Peyer's patch (tissue), 4 donors: Measurements from ENCODE around the gene SLC12A6. TPM values are rescaled to one million over a fixed set of nuclear protein-coding genes. Genes with fewer than 3 reads are reported as not detected.

Source experiments
- DNase-seq, 3 donors: peaks; one replicate each; pipeline ENCODE4 v3.0.0-alpha.2; 2017 to 2019
- H3K27ac ChIP-seq, 4 donors: fragments of 200-600 bp; sonication (generic); one replicate each; pipeline ENCODE4 v1.5.1; 2016 to 2019
- H3K27me3 ChIP-seq, 2 donors: fragments of 200-600 bp; sonication (generic); one replicate each; pipeline ENCODE4 v1.5.1; 2019
- H3K36me3 ChIP-seq, 3 donors: fragments of 200-600 bp; sonication (generic); one replicate each; pipeline ENCODE4 v1.5.1; 2016 to 2019
- H3K4me1 ChIP-seq, 4 donors: fragments of 200-600 bp; sonication (generic); one replicate each; pipeline ENCODE4 v1.5.1; 2016 to 2019
- H3K4me3 ChIP-seq, 4 donors: fragments of 200-600 bp; sonication (generic); 1 replicate in 3 of 4; 2 replicates in 1 of 4; pipeline ENCODE4 v1.5.1; 2016 to 2019; ENCODE audit warnings: mild to moderate bottlenecking in 1 of 4
- H3K9me3 ChIP-seq, 4 donors: fragments of 200-600 bp; sonication (generic); one replicate each; pipeline ENCODE4 v1.5.1; 2016 to 2019; ENCODE audit warnings: mild to moderate bottlenecking in 1 of 4
- POLR2A ChIP-seq, 2 donors: fragments of 450-650 bp; IDR thresholded peaks; one replicate each; pipeline ENCODE4 v1.5.1; 2017; ENCODE audit warnings: antibody characterized with exemption in 2 of 2, mild to moderate bottlenecking in 2 of 2, moderate library complexity in 2 of 2
- total RNA-seq, 4 donors: library from RNA; depleted of rRNA; stranded (reverse); fragments of >200 nt; gene quantifications; one replicate each; pipeline ENCODE4 v1.1.0, GENCODE V29; 2016
- TF ChIP-seq, protein P1 (sequence below), 6 experiments: fragments of 450-650 bp in 4 of 6; fragments of 200-600 bp in 2 of 6; sonication (generic) in 1 of 6; IDR thresholded peaks; one replicate each; pipeline ENCODE4 v1.5.1; 2017 to 2019; ENCODE audit warnings: antibody characterized with exemption in 6 of 6, mild to moderate bottlenecking in 3 of 6, moderate library complexity in 1 of 6

Gene SLC12A6
- total RNA-seq, 4 donors from 2014 or later = 48.7 to 111 (median 54.1) TPM

DNA sequence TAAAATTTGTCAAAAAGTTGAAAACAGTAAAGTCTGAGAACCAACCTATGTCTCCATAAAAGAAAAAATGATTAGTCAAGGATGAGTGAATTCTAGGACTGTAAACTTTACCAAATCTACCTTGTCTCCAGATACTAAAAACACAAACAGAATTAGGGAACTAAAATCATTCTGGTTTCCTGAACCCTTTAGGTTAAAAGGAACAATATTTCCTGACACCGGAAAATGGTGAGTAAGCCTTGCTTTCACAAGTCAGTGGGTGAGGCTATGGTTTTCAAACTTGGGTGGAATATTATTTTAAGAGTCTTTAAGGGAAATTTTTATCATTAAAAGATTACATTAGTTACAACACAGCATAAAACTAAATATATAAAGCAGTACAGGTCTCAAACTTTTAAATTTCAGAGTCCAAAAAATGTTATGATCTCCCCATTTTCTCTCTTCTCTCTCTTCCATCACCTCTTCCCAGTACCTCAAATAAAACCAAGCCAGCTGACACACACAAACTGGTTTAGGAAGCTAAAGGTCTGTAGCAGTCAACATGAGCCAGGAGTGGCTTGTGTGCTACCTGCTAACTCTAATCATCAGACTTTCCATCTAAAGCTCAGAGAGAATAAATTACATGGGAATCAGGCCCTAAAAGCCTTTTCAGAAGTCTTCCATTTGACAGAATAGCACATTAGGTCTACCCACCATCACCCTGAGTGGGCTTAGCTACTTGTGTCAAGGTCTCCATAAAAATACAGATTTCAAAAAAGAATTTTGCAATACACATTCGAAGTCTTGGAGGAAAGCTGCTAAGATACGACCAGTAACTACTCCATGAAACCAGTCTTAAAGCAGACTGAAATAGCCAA is 2.2 kb downstream of the SLC12A6 start:
- no peaks in the 10 kb centered on the region for H3K27me3 ChIP-seq
- peaks cover 0 to 11% (median 0%) of the 10 kb centered on the region in 4 donors for H3K4me1 ChIP-seq
- peaks cover 0 to 5% (median 0%) of the 10 kb centered on the region in 3 donors for H3K36me3 ChIP-seq
- peak overlapping the region; percentile 88 to 98 (median 92) for H3K27ac ChIP-seq
- TF ChIP-seq, protein P1, sequence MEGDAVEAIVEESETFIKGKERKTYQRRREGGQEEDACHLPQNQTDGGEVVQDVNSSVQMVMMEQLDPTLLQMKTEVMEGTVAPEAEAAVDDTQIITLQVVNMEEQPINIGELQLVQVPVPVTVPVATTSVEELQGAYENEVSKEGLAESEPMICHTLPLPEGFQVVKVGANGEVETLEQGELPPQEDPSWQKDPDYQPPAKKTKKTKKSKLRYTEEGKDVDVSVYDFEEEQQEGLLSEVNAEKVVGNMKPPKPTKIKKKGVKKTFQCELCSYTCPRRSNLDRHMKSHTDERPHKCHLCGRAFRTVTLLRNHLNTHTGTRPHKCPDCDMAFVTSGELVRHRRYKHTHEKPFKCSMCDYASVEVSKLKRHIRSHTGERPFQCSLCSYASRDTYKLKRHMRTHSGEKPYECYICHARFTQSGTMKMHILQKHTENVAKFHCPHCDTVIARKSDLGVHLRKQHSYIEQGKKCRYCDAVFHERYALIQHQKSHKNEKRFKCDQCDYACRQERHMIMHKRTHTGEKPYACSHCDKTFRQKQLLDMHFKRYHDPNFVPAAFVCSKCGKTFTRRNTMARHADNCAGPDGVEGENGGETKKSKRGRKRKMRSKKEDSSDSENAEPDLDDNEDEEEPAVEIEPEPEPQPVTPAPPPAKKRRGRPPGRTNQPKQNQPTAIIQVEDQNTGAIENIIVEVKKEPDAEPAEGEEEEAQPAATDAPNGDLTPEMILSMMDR (IDR thresholded peaks at IDR 0.05) = no peak
- TF ChIP-seq POLR2A (IDR thresholded peaks at IDR 0.05) = no peak
- DNase-seq = no peak
- no peaks in the 10 kb centered on the region for H3K9me3 ChIP-seq
- H3K4me3 ChIP-seq = peak overlapping the region; percentile 2 to 78 (median 14)

DNA sequence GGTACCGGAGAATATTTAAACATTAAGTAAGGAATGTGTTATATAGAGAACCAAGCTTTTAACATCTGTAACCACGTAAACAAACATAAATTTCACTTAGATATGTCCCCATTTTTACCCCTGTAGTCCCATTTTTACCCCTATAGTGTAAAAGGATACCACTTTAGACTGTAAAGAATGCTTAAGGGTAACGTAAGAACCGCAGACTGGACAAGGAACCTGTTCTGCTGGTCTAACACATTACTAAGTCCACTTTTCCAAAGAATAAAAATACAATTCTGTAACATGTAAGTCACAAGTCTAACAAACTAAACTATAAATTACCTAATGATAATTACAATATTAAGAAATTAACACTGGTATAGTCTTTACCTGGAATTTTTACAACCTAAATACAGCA is 2.9 kb downstream of the SLC12A6 start:
- no peak for DNase-seq
- peak overlapping the region in 3 of 4 donors; percentile 3 to 21 (median 7) for H3K4me3 ChIP-seq
- TF ChIP-seq, protein P1 (IDR thresholded peaks at IDR 0.05) = no peak
- TF ChIP-seq POLR2A (IDR thresholded peaks at IDR 0.05) = no peak
- no peaks in the 10 kb centered on the region for H3K27me3 ChIP-seq
- no peaks in the 10 kb centered on the region for H3K9me3 ChIP-seq
- H3K4me1 ChIP-seq = peaks cover 0 to 11% (median 2%) of the 10 kb centered on the region in 4 donors
- H3K36me3 ChIP-seq = no peaks in the 10 kb centered on the region
- peak overlapping the region; percentile 19 to 98 (median 64) for H3K27ac ChIP-seq

DNA sequence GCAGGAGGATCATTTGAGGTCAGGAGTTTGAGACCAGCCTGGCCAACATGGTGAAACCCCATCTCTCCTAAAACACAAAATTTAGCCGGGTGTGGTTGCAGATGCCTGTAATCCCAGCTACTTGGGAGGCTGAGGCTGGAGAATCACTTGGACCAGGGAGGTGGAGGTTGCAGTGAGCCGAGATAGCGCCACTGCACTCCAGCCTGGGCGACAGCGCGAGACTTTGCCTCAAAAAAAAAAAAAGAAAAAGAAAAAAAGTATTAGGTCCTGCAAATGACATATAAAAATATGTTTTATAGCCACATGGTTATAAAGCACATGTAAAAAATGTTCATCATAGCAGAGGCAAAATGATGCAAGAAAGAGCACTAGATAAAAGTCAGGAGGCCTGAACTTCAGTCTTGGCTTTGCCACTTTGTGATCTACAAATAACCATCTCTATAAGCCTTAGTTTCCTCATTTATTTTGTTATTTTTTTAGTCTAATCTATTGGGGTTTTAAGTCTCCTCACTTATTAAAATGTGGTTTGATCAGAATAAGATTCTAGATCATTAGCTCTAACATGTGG is 4.9 kb downstream of the SLC12A6 start:
- Histone ChIP-seq H3K4me3 (no peak overlapping the region), H3K4me1 (peaks cover 0 to 7% (median 2%) of the 10 kb centered on the region in 4 donors), H3K27ac (peak overlapping the region in 1 of 4 donors; percentile 98), H3K36me3 (no peaks in the 10 kb centered on the region), H3K9me3 (no peaks in the 10 kb centered on the region), H3K27me3 (no peaks in the 10 kb centered on the region)
- TF ChIP-seq, protein P1 (IDR thresholded peaks at IDR 0.05) = no peak
- TF ChIP-seq POLR2A (IDR thresholded peaks at IDR 0.05) = no peak
- DNase-seq = no peak

DNA sequence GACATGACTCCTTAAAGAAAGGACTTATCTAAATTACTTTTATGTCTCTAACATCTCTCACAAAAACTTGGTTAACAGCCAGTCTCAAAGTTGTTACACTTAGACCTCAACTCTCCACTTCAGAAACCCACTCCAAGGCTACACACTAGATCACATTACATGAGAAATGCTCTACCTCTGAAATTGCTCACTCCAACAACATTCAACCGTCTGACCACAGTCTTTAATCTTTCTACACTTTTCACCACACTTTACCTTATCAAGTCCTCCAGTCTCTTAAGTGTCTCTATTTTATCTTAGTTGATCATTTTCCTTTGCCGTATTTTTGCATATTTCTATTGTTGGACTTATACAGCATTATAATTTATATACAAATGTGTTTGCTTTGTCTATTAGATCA is 5.8 kb downstream of the SLC12A6 start:
- Histone ChIP-seq H3K4me1 (peaks cover 0 to 7% (median 2%) of the 10 kb centered on the region in 4 donors), H3K27ac (no peak overlapping the region), H3K4me3 (no peak overlapping the region), H3K36me3 (no peaks in the 10 kb centered on the region), H3K9me3 (no peaks in the 10 kb centered on the region), H3K27me3 (no peaks in the 10 kb centered on the region)
- DNase-seq = no peak
- TF ChIP-seq POLR2A (IDR thresholded peaks at IDR 0.05) = no peak

DNA sequence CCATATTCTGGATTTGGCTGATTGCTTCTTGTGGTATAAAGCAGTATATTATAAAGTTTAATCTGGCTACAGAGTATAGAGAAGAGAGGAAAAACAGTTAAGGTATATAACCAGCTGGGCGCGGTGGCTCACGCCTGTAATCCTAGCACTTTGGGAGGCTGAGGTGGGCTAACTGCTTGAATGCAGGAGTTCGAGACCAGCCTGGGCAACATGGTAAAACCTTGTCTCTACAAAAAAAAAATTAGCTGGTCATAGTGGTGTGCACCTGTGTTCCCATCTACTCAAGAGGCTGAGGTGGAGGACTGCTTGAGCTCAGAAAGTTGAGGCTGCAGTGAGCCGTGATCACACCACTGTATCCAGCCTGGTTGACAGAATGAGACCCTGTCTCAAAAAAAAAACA is 7.3 kb downstream of the SLC12A6 start:
- Histone ChIP-seq H3K27ac (no peak overlapping the region), H3K36me3 (no peaks in the 10 kb centered on the region), H3K27me3 (no peaks in the 10 kb centered on the region), H3K9me3 (no peaks in the 10 kb centered on the region), H3K4me3 (no peak overlapping the region), H3K4me1 (peaks cover 0 to 4% (median 0%) of the 10 kb centered on the region in 4 donors)
- TF ChIP-seq POLR2A (IDR thresholded peaks at IDR 0.05) = no peak
- TF ChIP-seq, protein P1 (IDR thresholded peaks at IDR 0.05) = no peak
- DNase-seq = no peak

DNA sequence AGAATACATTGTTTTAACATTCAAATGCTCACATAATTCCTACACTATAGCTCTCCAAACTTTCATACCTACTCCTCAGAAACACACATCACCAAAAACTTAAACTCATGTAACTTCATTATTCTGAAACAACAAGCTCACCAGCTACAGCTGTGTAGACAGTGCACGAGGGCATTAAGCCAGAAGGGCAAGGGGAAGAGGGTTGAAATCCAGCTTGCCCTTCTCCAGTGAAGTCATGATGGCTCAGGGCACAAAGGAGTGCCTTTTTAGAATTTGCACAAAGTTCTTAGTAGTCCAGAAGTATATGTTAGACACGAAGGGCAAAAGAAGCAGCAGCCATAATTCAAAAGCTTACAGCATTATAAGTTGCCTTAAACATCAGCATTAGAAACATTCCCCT is 8.6 kb downstream of the SLC12A6 start:
- Histone ChIP-seq H3K4me1 (peaks cover 0 to 4% (median 0%) of the 10 kb centered on the region in 4 donors), H3K36me3 (no peaks in the 10 kb centered on the region), H3K27me3 (no peaks in the 10 kb centered on the region), H3K9me3 (no peaks in the 10 kb centered on the region), H3K27ac (peak overlapping the region in 1 of 4 donors; percentile 50), H3K4me3 (no peak overlapping the region)
- no peak for DNase-seq
- no peak for TF ChIP-seq POLR2A (IDR thresholded peaks at IDR 0.05)
